NCI-H2196 treated with DMSO at 0.1 percent for 48 hours (cell line): ENCODE results near the gene B4GALNT3.

Source experiments
- DNase-seq: peaks from one replicate; lab custom pipeline; 2025; ENCODE audit not compliant: unreplicated experiment; lab: John Stamatoyannopoulos, UW

The B4GALNT3 gene

GRCh38 chr12:591167-592023 lies 131.7 kb downstream of the B4GALNT3 start:
- DNase-seq: no peak

- no peak for DNase-seq
Observed at GRCh38 chr12:592024-592505, 132.3 kb downstream of the B4GALNT3 start.

- DNase-seq: no peak
Observed at GRCh38 chr12:593396-594270, 133.9 kb downstream of the B4GALNT3 start.

- DNase-seq: no peak
Observed at GRCh38 chr12:597926-598568, 138.3 kb downstream of the B4GALNT3 start.

GRCh38 chr12:599756-600155 lies 140.0 kb downstream of the B4GALNT3 start:
- DNase-seq: no peak

- no peak for DNase-seq
Observed at GRCh38 chr12:601976-602699, 142.4 kb downstream of the B4GALNT3 start.

- no peak for DNase-seq
Observed at GRCh38 chr12:602700-603068, 142.9 kb downstream of the B4GALNT3 start.

GRCh38 chr12:604956-605355 lies 145.2 kb downstream of the B4GALNT3 start:
- no peak for DNase-seq

- no peak for DNase-seq
Observed at GRCh38 chr12:607541-608001, 147.8 kb downstream of the B4GALNT3 start.

GRCh38 chr12:608413-608812 lies 148.7 kb downstream of the B4GALNT3 start:
- DNase-seq: no peak

GRCh38 chr12:608921-609320 lies 149.2 kb downstream of the B4GALNT3 start:
- no peak for DNase-seq

- DNase-seq: no peak
Observed at GRCh38 chr12:611721-612120, 152.0 kb downstream of the B4GALNT3 start.

GRCh38 chr12:612293-612692 lies 152.6 kb downstream of the B4GALNT3 start:
- no peak for DNase-seq

- no peak for DNase-seq
Observed at GRCh38 chr12:612886-613285, 153.1 kb downstream of the B4GALNT3 start.
